NCI-H1694 treated with DMSO at 0.1 percent for 48 hours (cell line): ENCODE data around the gene NCKAP5L.
A peak's percentile ranks its signal among the peaks of the same experiment; 100 is the strongest.
"Not testable (repeated sequence)": the region's sequence is repeated elsewhere in the genome, so short reads cannot be mapped to it uniquely, and the experiment has no call there.

Experiments
- DNase-seq: peaks from one replicate; lab custom pipeline; 2025; lab: John Stamatoyannopoulos, UW

NCKAP5L gene

GRCh38 chr12:49777800-49778748 lies 50.1 kb downstream of the NCKAP5L start:
- peak; percentile 18 for DNase-seq

GRCh38 chr12:49777341-49777740 lies 50.9 kb downstream of the NCKAP5L start:
- no peak for DNase-seq

- no peak for DNase-seq
Observed at GRCh38 chr12:49776858-49777257, 51.4 kb downstream of the NCKAP5L start.

GRCh38 chr12:49776413-49776812 lies 51.8 kb downstream of the NCKAP5L start:
- DNase-seq: peak; percentile 31

- not testable (repeated sequence) for DNase-seq
Observed at GRCh38 chr12:49773102-49773501, 55.1 kb downstream of the NCKAP5L start.

- no peak for DNase-seq
Observed at GRCh38 chr12:49767333-49767732, 60.9 kb downstream of the NCKAP5L start.

- DNase-seq: no peak
Observed at GRCh38 chr12:49766115-49766455, 62.1 kb downstream of the NCKAP5L start.

GRCh38 chr12:49764126-49764525 lies 64.1 kb downstream of the NCKAP5L start:
- no peak for DNase-seq

- DNase-seq: peak; percentile 14
Observed at GRCh38 chr12:49763006-49763591, 65.1 kb downstream of the NCKAP5L start.

- DNase-seq: no peak
Observed at GRCh38 chr12:49762468-49762847, 65.8 kb downstream of the NCKAP5L start.

- no peak for DNase-seq
Observed at GRCh38 chr12:49761677-49762467, 66.3 kb downstream of the NCKAP5L start.

GRCh38 chr12:49750996-49751393 lies 77.2 kb downstream of the NCKAP5L start:
- no peak for DNase-seq

GRCh38 chr12:49750027-49750995 lies 77.9 kb downstream of the NCKAP5L start:
- no peak for DNase-seq

- DNase-seq: no peak
Observed at GRCh38 chr12:49748800-49749199, 79.4 kb downstream of the NCKAP5L start.

GRCh38 chr12:49748306-49748705 lies 79.9 kb downstream of the NCKAP5L start:
- no peak for DNase-seq

GRCh38 chr12:49744363-49744885 lies 83.8 kb downstream of the NCKAP5L start:
- no peak for DNase-seq

GRCh38 chr12:49741882-49742620 lies 86.2 kb downstream of the NCKAP5L start:
- no peak for DNase-seq
